Measurements from ENCODE around the gene TDRD12. TPM values are rescaled to one million over a fixed set of nuclear protein-coding genes. Genes with fewer than 3 reads are reported as not detected.
"Not testable (repeated sequence)": the region's sequence is repeated elsewhere in the genome, so short reads cannot be mapped to it uniquely, and the experiment has no call there.

The TDRD12 gene
- total RNA-seq, 1 experiment from 2014 or later: 0.33 TPM

GRCh38 chr19:32852216-32852615 lies 132.6 kb downstream of the TDRD12 start:
- no peaks in the 10 kb centered on the region for H3K36me3 ChIP-seq (ENCODE audit: low read depth)
- DNase-seq: no peak
- no peaks in the 10 kb centered on the region for H3K4me1 ChIP-seq (replicated peaks; ENCODE audit: insufficient read depth)
- no peak overlapping the region for H3K27ac ChIP-seq
- ChIA-PET CTCF (no interaction called here), POLR2A (ENCODE audit: unreplicated experiment) (no interaction called here)
- no TSS peak for BruUV-seq (replicated peaks)
- no peaks in the 10 kb centered on the region for H3K9me2 ChIP-seq (ENCODE audit: insufficient read depth)
- H3F3A ChIP-seq (ENCODE audit: insufficient read depth, low read depth): no peaks in the 10 kb centered on the region
- H3K27me3 ChIP-seq (ENCODE audit: insufficient read depth, low read depth): no peaks in the 10 kb centered on the region
- H4K20me1 ChIP-seq (ENCODE audit: insufficient read depth): no peaks in the 10 kb centered on the region
- no peaks in the 10 kb centered on the region for H3K9me3 ChIP-seq (ENCODE audit: insufficient read depth, low read depth)
- TF ChIP-seq CTCF (conservative IDR thresholded peaks at IDR 0.05): no peak
- no peak for TF ChIP-seq EZH2 (IDR thresholded peaks at IDR 0.05; ENCODE audit: low read depth)
- no peak overlapping the region for H3K4me3 ChIP-seq
- H3K79me2 ChIP-seq (ENCODE audit: low read depth): no peaks in the 10 kb centered on the region
- no peak overlapping the region for H3K4me2 ChIP-seq
- H2AFZ ChIP-seq: no peak overlapping the region
- intact Hi-C loops (cut with micrococcal nuclease; ENCODE audit: unreplicated experiment): no loop called here

- H3K4me1 ChIP-seq (replicated peaks; ENCODE audit: insufficient read depth); H3K27me3 ChIP-seq (ENCODE audit: insufficient read depth, low read depth); H3K9me2 ChIP-seq (ENCODE audit: insufficient read depth); H3K4me3 ChIP-seq; BruUV-seq (replicated peaks); intact Hi-C loops (cut with micrococcal nuclease; ENCODE audit: unreplicated experiment); DNase-seq; H3K79me2 ChIP-seq (ENCODE audit: low read depth); H3F3A ChIP-seq (ENCODE audit: insufficient read depth, low read depth); H3K27ac ChIP-seq; H4K20me1 ChIP-seq (ENCODE audit: insufficient read depth); POLR2A ChIA-PET (ENCODE audit: unreplicated experiment); H2AFZ ChIP-seq; H3K36me3 ChIP-seq (ENCODE audit: low read depth); H3K4me2 ChIP-seq; H3K9me3 ChIP-seq (ENCODE audit: insufficient read depth, low read depth); CTCF ChIA-PET: not testable (repeated sequence)
Measured at GRCh38 chr19:32856818-32857217, 137.3 kb downstream of the TDRD12 start.

GRCh38 chr19:32857584-32857983 lies 138.0 kb downstream of the TDRD12 start:
- H3K79me2 ChIP-seq (ENCODE audit: low read depth): no peaks in the 10 kb centered on the region
- no peak overlapping the region for H3K4me3 ChIP-seq
- H2AFZ ChIP-seq: no peak overlapping the region
- H3K4me1 ChIP-seq (replicated peaks; ENCODE audit: insufficient read depth): no peaks in the 10 kb centered on the region
- CTCF ChIA-PET: no interaction called here
- no peaks in the 10 kb centered on the region for H4K20me1 ChIP-seq (ENCODE audit: insufficient read depth)
- no TSS peak for BruUV-seq (replicated peaks)
- POLR2A ChIA-PET (ENCODE audit: unreplicated experiment): no interaction called here
- no peaks in the 10 kb centered on the region for H3K9me3 ChIP-seq (ENCODE audit: insufficient read depth, low read depth)
- DNase-seq: no peak
- TF ChIP-seq EZH2 (IDR thresholded peaks at IDR 0.05; ENCODE audit: low read depth) (no peak), CTCF (conservative IDR thresholded peaks at IDR 0.05) (no peak)
- no peaks in the 10 kb centered on the region for H3F3A ChIP-seq (ENCODE audit: insufficient read depth, low read depth)
- no peaks in the 10 kb centered on the region for H3K36me3 ChIP-seq (ENCODE audit: low read depth)
- intact Hi-C loops (cut with micrococcal nuclease; ENCODE audit: unreplicated experiment): no loop called here
- H3K4me2 ChIP-seq: no peak overlapping the region
- H3K9me2 ChIP-seq (ENCODE audit: insufficient read depth): no peaks in the 10 kb centered on the region
- no peak overlapping the region for H3K27ac ChIP-seq
- no peaks in the 10 kb centered on the region for H3K27me3 ChIP-seq (ENCODE audit: insufficient read depth, low read depth)

GRCh38 chr19:32858155-32858554 lies 138.6 kb downstream of the TDRD12 start:
- TF ChIP-seq EZH2 (IDR thresholded peaks at IDR 0.05; ENCODE audit: low read depth) (no peak), CTCF (conservative IDR thresholded peaks at IDR 0.05) (no peak)
- Histone ChIP-seq H3K79me2 (ENCODE audit: low read depth) (no peaks in the 10 kb centered on the region), H3K27me3 (ENCODE audit: insufficient read depth, low read depth) (no peaks in the 10 kb centered on the region), H4K20me1 (ENCODE audit: insufficient read depth) (no peaks in the 10 kb centered on the region), H3K4me2 (no peak overlapping the region), H3K9me3 (ENCODE audit: insufficient read depth, low read depth) (no peaks in the 10 kb centered on the region), H3K4me1 (replicated peaks; ENCODE audit: insufficient read depth) (no peaks in the 10 kb centered on the region), H3K36me3 (ENCODE audit: low read depth) (no peaks in the 10 kb centered on the region), H3F3A (ENCODE audit: insufficient read depth, low read depth) (no peaks in the 10 kb centered on the region), H3K27ac (no peak overlapping the region), H2AFZ (no peak overlapping the region), H3K4me3 (no peak overlapping the region), H3K9me2 (ENCODE audit: insufficient read depth) (no peaks in the 10 kb centered on the region)
- CTCF ChIA-PET: no interaction called here
- DNase-seq: no peak
- intact Hi-C loops (cut with micrococcal nuclease; ENCODE audit: unreplicated experiment): no loop called here
- no TSS peak for BruUV-seq (replicated peaks)
- POLR2A ChIA-PET (ENCODE audit: unreplicated experiment): no interaction called here

Measured in PC-9 (cell line).